Glutamatergic neuron (in vitro differentiated cells): ENCODE measurements around the gene MYO5C. TPM values are rescaled to one million over a fixed set of nuclear protein-coding genes. Genes with fewer than 3 reads are reported as not detected.

Experiments
- DNase-seq: peaks from one replicate; pipeline ENCODE4 v3.0.0; 2022
- H3K27ac Mint-ChIP-seq: one replicate; pipeline ENCODE4 v1.8.0; 2020; ENCODE audit warnings: mild to moderate bottlenecking, mixed read lengths, inconsistent platforms; ENCODE audit not compliant: unreplicated experiment
- H3K27me3 Mint-ChIP-seq: one replicate; pipeline ENCODE4 v1.8.0; 2020; ENCODE audit warnings: mild to moderate bottlenecking, moderate library complexity, mixed read lengths, inconsistent platforms; ENCODE audit not compliant: unreplicated experiment
- H3K36me3 Mint-ChIP-seq: one replicate; pipeline ENCODE4 v1.8.0; 2020; ENCODE audit warnings: mild to moderate bottlenecking, mixed read lengths, inconsistent platforms; ENCODE audit not compliant: unreplicated experiment
- H3K4me1 Mint-ChIP-seq: one replicate; pipeline ENCODE4 v1.8.0; 2020; ENCODE audit warnings: mild to moderate bottlenecking, low read depth, mixed read lengths, inconsistent platforms; ENCODE audit not compliant: unreplicated experiment
- H3K4me3 Mint-ChIP-seq: one replicate; pipeline ENCODE4 v1.8.0; 2020; ENCODE audit warnings: mild to moderate bottlenecking, mixed read lengths, inconsistent platforms; ENCODE audit not compliant: unreplicated experiment
- H3K9me3 Mint-ChIP-seq: one replicate; pipeline ENCODE4 v1.8.0; 2020; ENCODE audit warnings: mild to moderate bottlenecking, moderate library complexity, mixed read lengths, inconsistent platforms; ENCODE audit not compliant: unreplicated experiment
- CTCF ChIP-seq: fragments of 200-600 bp; sonication (generic); IDR thresholded peaks from one replicate; pipeline ENCODE4 v1.5.0; 2021; ENCODE audit not compliant: partially characterized antibody, unreplicated experiment
- total RNA-seq: library from RNA; stranded (reverse); fragmentation: NEBNext Ultra II Directional; extraction: Animal tissue kit (Norgen Biotek cat#: 25700); gene quantifications from one replicate; pipeline ENCODE4 v1.2.1, GENCODE V29; 2021; ENCODE audit not compliant: unreplicated experiment

MYO5C gene
- total RNA-seq, 1 donor from 2014 or later = 0.66 TPM

- no peak overlapping the region for H3K27ac Mint-ChIP-seq
- no peaks in the 10 kb centered on the region for H3K36me3 Mint-ChIP-seq
- TF ChIP-seq CTCF = no peak
- DNase-seq = no peak
- H3K4me1 Mint-ChIP-seq = peaks cover 21% of the 10 kb centered on the region
- H3K27me3 Mint-ChIP-seq = peaks cover 1% of the 10 kb centered on the region
- H3K4me3 Mint-ChIP-seq = no peak overlapping the region
- H3K9me3 Mint-ChIP-seq = peaks cover 4% of the 10 kb centered on the region
Observed at GRCh38 chr15:52280326-52281084, 15.1 kb downstream of the MYO5C start.

DNA sequence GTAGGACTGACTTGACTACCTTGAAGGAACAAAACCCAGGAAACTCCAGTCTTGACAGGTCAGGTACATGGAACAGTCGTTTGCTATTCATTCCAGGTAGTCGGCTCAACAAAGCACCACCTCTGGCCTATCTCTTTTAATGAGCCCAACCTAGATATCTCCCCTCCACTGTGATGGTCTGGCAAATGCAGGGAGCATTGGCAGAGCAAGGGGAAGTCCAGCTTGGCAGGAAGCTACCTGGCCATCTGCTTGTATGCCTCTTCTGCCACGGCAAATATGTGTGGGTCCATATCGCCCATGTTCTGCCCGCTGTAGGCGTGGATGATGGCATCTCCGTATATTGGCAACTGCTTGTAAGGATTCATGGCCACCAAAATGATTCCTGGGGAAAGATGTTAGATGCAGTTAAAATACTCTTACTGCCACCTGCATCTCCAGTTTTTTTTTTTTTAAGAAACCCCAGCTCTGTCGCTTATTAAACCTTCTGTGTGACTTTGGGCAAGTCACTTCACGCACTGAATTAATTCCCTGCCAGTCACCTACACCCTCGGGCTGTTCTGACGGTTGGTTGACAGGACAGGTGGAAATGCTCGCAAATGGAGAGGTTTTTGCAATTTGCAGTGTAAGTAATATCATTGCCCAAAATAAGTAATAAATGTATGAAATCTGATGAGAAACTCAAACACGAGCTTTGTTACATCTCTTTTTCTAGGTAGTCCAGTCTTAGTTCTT lies 16.8 kb downstream of the MYO5C start:
- no peak for DNase-seq
- H3K27me3 Mint-ChIP-seq = peaks cover 1% of the 10 kb centered on the region
- peaks cover 2% of the 10 kb centered on the region for H3K9me3 Mint-ChIP-seq
- peaks cover 21% of the 10 kb centered on the region for H3K4me1 Mint-ChIP-seq
- H3K4me3 Mint-ChIP-seq = no peak overlapping the region
- no peak overlapping the region for H3K27ac Mint-ChIP-seq
- no peaks in the 10 kb centered on the region for H3K36me3 Mint-ChIP-seq
- TF ChIP-seq CTCF = no peak

DNA sequence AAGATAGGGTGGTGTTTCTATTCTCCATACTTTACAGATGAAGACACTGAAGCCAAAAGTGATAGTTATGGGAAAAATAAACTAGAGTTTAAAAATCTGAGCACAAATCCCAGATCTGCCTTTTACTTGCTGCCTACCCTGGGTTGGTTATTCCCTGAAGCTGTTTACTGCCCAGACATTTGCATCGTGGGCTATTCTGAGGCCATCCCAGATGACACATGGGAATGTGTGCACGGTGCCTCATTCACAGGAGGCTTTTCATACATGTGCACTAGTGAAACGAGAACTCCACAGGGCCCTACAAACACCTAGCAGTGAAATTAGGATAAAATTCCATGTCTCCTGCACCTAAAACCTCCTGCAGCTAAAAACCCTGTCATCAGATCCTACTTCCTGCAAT lies 17.5 kb downstream of the MYO5C start:
- Mint-ChIP-seq H3K27me3 (peaks cover 1% of the 10 kb centered on the region), H3K4me1 (peaks cover 21% of the 10 kb centered on the region), H3K4me3 (no peak overlapping the region), H3K9me3 (peaks cover 2% of the 10 kb centered on the region), H3K27ac (no peak overlapping the region), H3K36me3 (no peaks in the 10 kb centered on the region)
- DNase-seq = no peak
- no peak for TF ChIP-seq CTCF

DNA sequence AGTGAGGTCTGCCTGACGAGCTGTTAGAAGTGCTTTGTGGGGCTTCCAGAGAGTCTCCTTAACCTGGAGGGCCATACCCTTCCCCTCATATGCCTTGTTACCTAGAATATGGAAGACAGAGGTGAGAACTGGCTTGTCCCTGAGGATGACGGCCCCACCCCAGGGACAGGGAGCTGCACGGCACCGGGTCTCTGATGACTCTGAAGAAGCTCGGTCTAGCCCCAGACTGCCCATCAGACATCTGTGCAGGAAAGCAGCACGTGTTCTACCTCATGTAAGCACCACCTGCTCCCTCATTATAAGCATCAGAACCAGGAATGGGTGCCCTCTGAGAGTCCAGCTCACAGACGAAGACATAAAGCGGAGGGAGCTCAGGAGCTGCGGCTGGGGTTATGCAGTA lies 18.0 kb downstream of the MYO5C start:
- DNase-seq = no peak

More for the DNA sequence above, 18.0 kb downstream of the MYO5C start:
- peaks cover 21% of the 10 kb centered on the region for H3K4me1 Mint-ChIP-seq
- peaks cover 1% of the 10 kb centered on the region for H3K27me3 Mint-ChIP-seq
- peaks cover 2% of the 10 kb centered on the region for H3K9me3 Mint-ChIP-seq
- no peak overlapping the region for H3K27ac Mint-ChIP-seq
- TF ChIP-seq CTCF = no peak
- no peaks in the 10 kb centered on the region for H3K36me3 Mint-ChIP-seq
- H3K4me3 Mint-ChIP-seq = no peak overlapping the region
